H1 (cell line): ENCODE results near the gene FAM181A. TPM values are rescaled to one million over a fixed set of nuclear protein-coding genes. Genes with fewer than 3 reads are reported as not detected.

Source experiments
- CTCF ChIA-PET: fragments of 300-600 bp; sonication (Branson Sonifier 250); formaldehyde crosslinking; loops from one replicate; lab custom pipeline; 2021; ENCODE audit not compliant: partially characterized antibody; lab: Charles Lee
- POLR2A ChIA-PET: fragments of 300-600 bp; sonication (Branson Sonifier 250); formaldehyde crosslinking; loops from one replicate; lab custom pipeline; 2021; ENCODE audit warnings: inconsistent platforms; ENCODE audit not compliant: partially characterized antibody; lab: Charles Lee
- DNase-seq, 2 experiments: peaks; one replicate each; pipeline versions ENCODE4 v3.0.0 to v3.0.0-alpha.2; 2010 to 2022; ENCODE audit warnings: low spot score in 2 of 2, low read depth in 1 of 2, mixed read lengths in 1 of 2
- FAIRE-seq: peaks from 2 replicates; lab custom pipeline; 2011; peaks lifted over from hg19 to GRCh38; lab: Jason Lieb, UNC
- H2AFZ ChIP-seq: 2 replicates; pipeline ENCODE4 v1.8.1; 2012; ENCODE audit warnings: low read length, inconsistent platforms
- H2AK5ac ChIP-seq: 2 replicates; pipeline ENCODE4 v1.6.1; 2013; ENCODE audit warnings: low read depth, low read length
- H2BK120ac ChIP-seq: replicated peaks from 2 replicates; pipeline ENCODE3; 2013; ENCODE audit warnings: low read depth, low read length, inconsistent platforms
- H2BK12ac ChIP-seq: 2 replicates; pipeline ENCODE4 v1.6.1; 2013; ENCODE audit warnings: low read depth, low read length
- H2BK15ac ChIP-seq: 2 replicates; pipeline ENCODE4 v1.6.1; 2013; ENCODE audit warnings: low read length
- H2BK20ac ChIP-seq: 2 replicates; pipeline ENCODE4 v1.6.1; 2013; ENCODE audit warnings: low read length
- H2BK5ac ChIP-seq: 2 replicates; pipeline ENCODE4 v1.6.1; 2013; ENCODE audit warnings: low read depth, low read length
- H3K14ac ChIP-seq: 2 replicates; pipeline ENCODE4 v1.6.1; 2013; ENCODE audit warnings: inconsistent platforms; ENCODE audit not compliant: insufficient read length
- H3K18ac ChIP-seq: 2 replicates; pipeline ENCODE4 v1.6.1; 2013; ENCODE audit warnings: low read length; ENCODE audit errors: extremely low read depth
- H3K23ac ChIP-seq: 2 replicates; pipeline ENCODE4 v1.6.1; 2013; ENCODE audit warnings: inconsistent platforms; ENCODE audit not compliant: insufficient read length
- H3K23me2 ChIP-seq: 2 replicates; pipeline ENCODE4 v1.6.1; 2013; ENCODE audit warnings: low read depth, low read length
- H3K27ac ChIP-seq: 2 replicates; pipeline ENCODE4 v1.6.1; 2011; ENCODE audit warnings: low read depth, low read length, inconsistent platforms
- H3K27me3 ChIP-seq, 4 experiments: replicated peaks in 1 of 4; 1 replicate in 1 of 4; 2 replicates in 3 of 4; pipeline versions ENCODE4 v1.6.1 to v1.8.1; 2011 to 2013; ENCODE audit warnings: low read length in 3 of 4, mild to moderate bottlenecking in 3 of 4, inconsistent platforms in 2 of 4, mixed read lengths in 2 of 4, moderate library complexity in 1 of 4; ENCODE audit not compliant: control insufficient read depth in 3 of 4, insufficient read depth in 3 of 4; ENCODE audit errors: extremely low read depth in 1 of 4
- H3K36me3 ChIP-seq, 4 experiments: 2 replicates each; pipeline versions ENCODE4 v1.6.1 to v1.8.1; 2011 to 2013; ENCODE audit warnings: mild to moderate bottlenecking in 4 of 4, low read length in 3 of 4, moderate library complexity in 2 of 4, control low read depth in 1 of 4, inconsistent platforms in 1 of 4; ENCODE audit not compliant: insufficient read depth in 4 of 4, control insufficient read depth in 2 of 4
- H3K4ac ChIP-seq: replicated peaks from 2 replicates; pipeline ENCODE3; 2013; ENCODE audit warnings: low read length, low read depth, mixed read lengths, inconsistent platforms; ENCODE audit not compliant: insufficient read length
- H3K4me1 ChIP-seq, 4 experiments: replicated peaks in 1 of 4; 1 replicate in 1 of 4; 2 replicates in 3 of 4; pipeline versions ENCODE4 v1.6.1 to v1.8.1; 2011 to 2013; ENCODE audit warnings: low read length in 3 of 4, inconsistent platforms in 2 of 4, mixed read lengths in 1 of 4; ENCODE audit not compliant: insufficient read depth in 4 of 4, control insufficient read depth in 3 of 4
- H3K4me2 ChIP-seq, 2 experiments: 2 replicates each; pipeline versions ENCODE4 v1.6.1 to v1.8.1; 2011 to 2013; ENCODE audit warnings: low read depth in 2 of 2, low read length in 2 of 2, control low read depth in 1 of 2, inconsistent platforms in 1 of 2, mild to moderate bottlenecking in 1 of 2; ENCODE audit not compliant: insufficient read depth in 1 of 2
- H3K4me3 ChIP-seq, 4 experiments: fragments of 200-600, 300-600 bp in 1 of 4; sonication (generic), shearing (Covaris generic), sonication (Bioruptor Twin) in 1 of 4; 2 replicates each; pipeline versions ENCODE4 v1.5.1 to v1.8.1; 2011 to 2016; ENCODE audit warnings: low read length in 4 of 4, low read depth in 3 of 4, control low read depth in 2 of 4, inconsistent platforms in 2 of 4, mild to moderate bottlenecking in 2 of 4, mixed read lengths in 1 of 4, moderate library complexity in 1 of 4; ENCODE audit not compliant: insufficient read depth in 2 of 4; ENCODE audit errors: extremely low read depth in 1 of 4
- H3K56ac ChIP-seq: replicated peaks from 2 replicates; pipeline ENCODE3; 2013; ENCODE audit warnings: low read depth, mild to moderate bottlenecking, mixed read lengths, low read length, inconsistent platforms; ENCODE audit not compliant: insufficient read length
- H3K79me1 ChIP-seq: 2 replicates; pipeline ENCODE4 v1.6.1; 2013; ENCODE audit warnings: low read depth, low read length, control low read depth
- H3K79me2 ChIP-seq, 2 experiments: 2 replicates each; pipeline versions ENCODE4 v1.6.1 to v1.8.1; 2012 to 2013; ENCODE audit warnings: low read length in 2 of 2, mild to moderate bottlenecking in 2 of 2, inconsistent platforms in 1 of 2; ENCODE audit not compliant: insufficient read depth in 2 of 2, control insufficient read depth in 1 of 2
- H3K9ac ChIP-seq, 4 experiments: replicated peaks in 1 of 4; 1 replicate in 1 of 4; 2 replicates in 3 of 4; pipeline versions ENCODE4 v1.6.1 to v1.8.1; 2011 to 2013; ENCODE audit warnings: low read depth in 3 of 4, low read length in 3 of 4, control low read depth in 2 of 4, mild to moderate bottlenecking in 2 of 4, moderate library complexity in 2 of 4, inconsistent platforms in 1 of 4; ENCODE audit errors: extremely low read depth in 1 of 4
- H3K9me3 ChIP-seq, 2 experiments: 2 replicates each; pipeline versions ENCODE4 v1.6.1 to v1.8.1; 2012 to 2013; ENCODE audit warnings: mild to moderate bottlenecking in 2 of 2, moderate library complexity in 2 of 2, control low read depth in 1 of 2, inconsistent platforms in 1 of 2, low read depth in 1 of 2, low read length in 1 of 2, mixed read lengths in 1 of 2; ENCODE audit not compliant: insufficient read depth in 2 of 2
- H4K20me1 ChIP-seq, 2 experiments: replicated peaks in 1 of 2; 2 replicates each; pipeline versions ENCODE3 to v1.8.1; 2011 to 2013; ENCODE audit warnings: inconsistent platforms in 2 of 2, low read length in 2 of 2, mild to moderate bottlenecking in 1 of 2; ENCODE audit not compliant: insufficient read depth in 2 of 2, control insufficient read depth in 1 of 2
- H4K5ac ChIP-seq: 2 replicates; pipeline ENCODE4 v1.6.1; 2013; ENCODE audit warnings: low read length, low read depth, mixed read lengths, inconsistent platforms; ENCODE audit not compliant: insufficient read length
- H4K8ac ChIP-seq: 2 replicates; pipeline ENCODE4 v1.8.0; 2013; ENCODE audit warnings: mild to moderate bottlenecking, moderate library complexity, low read length, inconsistent platforms; ENCODE audit not compliant: insufficient read depth; ENCODE audit errors: extremely low read depth
- H4K91ac ChIP-seq: replicated peaks from 2 replicates; pipeline ENCODE3; 2013; ENCODE audit warnings: low read length, mixed read lengths, inconsistent platforms; ENCODE audit not compliant: insufficient read length
- CHD2 ChIP-seq: IDR thresholded peaks from 2 replicates; pipeline ENCODE4 v1.6.1; 2012; ENCODE audit warnings: low read length, improper control_type of control experiment
- CREB1 ChIP-seq: IDR thresholded peaks from 2 replicates; pipeline ENCODE4 v1.6.1; 2012; ENCODE audit warnings: inconsistent platforms
- CTBP2 ChIP-seq: IDR thresholded peaks from 2 replicates; pipeline ENCODE4 v1.7.0; 2011; ENCODE audit warnings: borderline replicate concordance, mild to moderate bottlenecking, moderate library complexity, mixed read lengths, low read length; ENCODE audit not compliant: insufficient read depth, insufficient read length
- CTCF ChIP-seq, 3 experiments: IDR thresholded peaks; 1 replicate in 2 of 3; 2 replicates in 1 of 3; pipeline versions ENCODE4 v1.5.1 to v1.6.1; 2011; ENCODE audit warnings: low read length in 3 of 3, mild to moderate bottlenecking in 3 of 3, inconsistent platforms in 2 of 3, low read depth in 1 of 3, moderate library complexity in 1 of 3; ENCODE audit not compliant: insufficient read depth in 1 of 3; ENCODE audit errors: control extremely low read depth in 1 of 3
- JUN ChIP-seq: IDR thresholded peaks from 2 replicates; pipeline ENCODE4 v1.6.1; 2011; ENCODE audit warnings: low read depth, mild to moderate bottlenecking, improper control_type of control experiment, low read length
- KDM5A ChIP-seq: fragments of 200-600 bp; IDR thresholded peaks from 2 replicates; pipeline ENCODE4 v1.7.1; 2012; ENCODE audit warnings: mild to moderate bottlenecking, low read length, inconsistent platforms, mixed read lengths
- SP4 ChIP-seq: IDR thresholded peaks from 2 replicates; pipeline ENCODE4 v1.6.1; 2012; ENCODE audit warnings: low read length, inconsistent platforms
- SUZ12 ChIP-seq: fragments of 200-600 bp; sonication (generic); IDR thresholded peaks from 2 replicates; pipeline ENCODE4 v1.6.1; 2012; ENCODE audit warnings: mild to moderate bottlenecking, inconsistent platforms, low read length, moderate library complexity, mixed read lengths
- TAF1 ChIP-seq: IDR thresholded peaks from 2 replicates; pipeline ENCODE4 v1.6.1; 2011; ENCODE audit warnings: mild to moderate bottlenecking, low read depth, low read length
- TCF12 ChIP-seq: IDR thresholded peaks from 2 replicates; pipeline ENCODE4 v1.6.1; 2011; ENCODE audit warnings: low read depth, mild to moderate bottlenecking, low read length
- ZNF274 ChIP-seq: IDR thresholded peaks from 2 replicates; pipeline ENCODE4 v1.7.0; 2012; ENCODE audit warnings: low read length, borderline replicate concordance; ENCODE audit errors: extremely low read depth
- WGBS, 2 experiments: shearing (Covaris generic) in 1 of 2; methylation state at CpG; one replicate each; pipeline versions ENCODE4 v1.1.6 to v1.1.7; 2013 to 2015; ENCODE audit warnings: low lambda C conversion rate in 2 of 2, mixed read lengths in 2 of 2, inconsistent platforms in 1 of 2, low coverage in 1 of 2, missing lambda C conversion rate in 1 of 2; ENCODE audit not compliant: insufficient replicate concordance in 2 of 2, insufficient coverage in 1 of 2, insufficient read length in 1 of 2; ENCODE audit errors: extremely low coverage in 1 of 2, missing lambda C conversion rate in 1 of 2; 5-methylcytosine and 5-hydroxymethylcytosine counted together
- polyA plus RNA-seq, 7 experiments: library from polyadenylated mRNA; depleted of rRNA in 3 of 7; stranded (reverse) in 5 of 7; unstranded in 2 of 7; fragments of >200 nt in 5 of 7; fragments of 200-250 nt in 2 of 7; gene quantifications; 1 replicate in 5 of 7; 2 replicates in 1 of 7; 4 replicates in 1 of 7; pipeline versions ENCODE4 v1.2.1 to v1.2.3, GENCODE V29; 2011 to 2013; ENCODE audit warnings: missing spikeins in 2 of 7, mixed read lengths in 2 of 7
- total RNA-seq: library from RNA; stranded (reverse); fragmentation: NEBNext Ultra II Directional; extraction: Animal tissue kit (Norgen Biotek cat#: 25700); gene quantifications from 2 replicates; pipeline ENCODE4 v1.2.1, GENCODE V29; 2021

FAM181A gene
- total and polyA plus RNA-seq, 2 of the 8 experiments (the other 6 are each of a cell fraction or from before 2014, with no cell fraction given), result not detected

- H4K8ac ChIP-seq, result no peak overlapping the region
- H4K20me1 ChIP-seq, result no peaks in the 10 kb centered on the region
- H3K4me2 ChIP-seq, result no peak overlapping the region
- no peak overlapping the region for H3K18ac ChIP-seq
- DNase-seq (no peak), FAIRE-seq (no peak)
- H3K9ac ChIP-seq, result no peak overlapping the region
- no peak overlapping the region for H2AFZ ChIP-seq
- H2AK5ac ChIP-seq, result no peak overlapping the region
- no peak overlapping the region for H3K23ac ChIP-seq
- no peaks in the 10 kb centered on the region for H3K79me2 ChIP-seq
- WGBS, 2 experiments, result 90% methylated on average over 9 of the region's 9 CpGs; no CpG with 5 or more reads in 1 of the 2 experiments
- H3K56ac ChIP-seq, result no peak overlapping the region
- H2BK120ac ChIP-seq, result no peak overlapping the region
- no peaks in the 10 kb centered on the region for H3K9me3 ChIP-seq
- peaks cover 4 to 20% (median 10%) of the 10 kb centered on the region in 4 experiments for H3K4me1 ChIP-seq
- H2BK20ac ChIP-seq, result no peak overlapping the region
- peaks cover under 1% of the 10 kb centered on the region; the same call in 1 of the 2 replicates for H3K23me2 ChIP-seq
- H2BK5ac ChIP-seq, result no peak overlapping the region
- no peak overlapping the region for H3K4ac ChIP-seq
- no peak overlapping the region for H4K5ac ChIP-seq
- no peaks in the 10 kb centered on the region for H3K36me3 ChIP-seq
- H3K14ac ChIP-seq, result no peak overlapping the region
- H3K79me1 ChIP-seq, result no peaks in the 10 kb centered on the region
- H2BK15ac ChIP-seq, result no peak overlapping the region
- ChIA-PET CTCF (interaction anchor here (0.6 to 8.6 kb wide), 15 partner anchors 8 to 1038 kb away, joined by 3 to 57 read pairs (median 5); no protein-coding TSS in a partner anchor), POLR2A (no interaction called here)
- no peak overlapping the region for H3K27ac ChIP-seq
- no peak overlapping the region for H4K91ac ChIP-seq
- no peaks in the 10 kb centered on the region; a peak in 1 of 7 replicates for H3K27me3 ChIP-seq
- H3K4me3 ChIP-seq, result no peak overlapping the region
- no peak overlapping the region for H2BK12ac ChIP-seq
- TF ChIP-seq TAF1 (no peak), SP4 (no peak), ZNF274 (no peak), CTCF (IDR thresholded peaks at IDR 0.05; ENCODE audit: control extremely low read depth in 1 of 3, insufficient read depth in 1 of 3, low read depth in 1 of 3, low read length in 3 of 3) (no peak), CHD2 (no peak), TCF12 (no peak), JUN (no peak), SUZ12 (no peak), CTBP2 (no peak), KDM5A (no peak), CREB1 (no peak)
Observed at GRCh38 chr14:93889739-93890483, 37.2 kb upstream of the FAM181A start.
